ENCODE data around the gene CDKN1A.

GRCh38 chr6:36702656-36703055, 24.1 kb downstream of the CDKN1A start:
- TF ChIP-seq POLR2A (IDR thresholded peaks at IDR 0.05) (no peak), CTCF (IDR thresholded peaks at IDR 0.05) (no peak)

Data from heart left ventricle (tissue), 13 donors.